GM23338 (cell line): ENCODE results near the gene TRPM1. TPM values are rescaled to one million over a fixed set of nuclear protein-coding genes. Genes with fewer than 3 reads are reported as not detected.

Experiments
- ATAC-seq: fragments of 200-7000 bp; cut with Tn5 transposase; 3 replicates; pipeline ENCODE4 v1.9.1; 2020
- DNase-seq: peaks from one replicate; pipeline ENCODE4 v3.0.0-alpha.2; 2015; ENCODE audit warnings: low spot score
- H2AFZ ChIP-seq: fragments of 200-600 bp; sonication (generic); 2 replicates; pipeline ENCODE4 v1.8.0; 2016; ENCODE audit warnings: antibody characterized with exemption, mild to moderate bottlenecking, moderate library complexity
- H3F3A ChIP-seq: fragments of 200-600 bp; sonication (generic); replicated peaks from 2 replicates; pipeline ENCODE4 v1.8.0; 2017; ENCODE audit warnings: antibody characterized with exemption, mixed run types, low read depth
- H3K27ac ChIP-seq: fragments of 200-600 bp; sonication (generic); 2 replicates; pipeline ENCODE4 v1.6.1; 2016; ENCODE audit warnings: low read depth
- H3K27me3 ChIP-seq: fragments of 200-600 bp; sonication (generic); 2 replicates; pipeline ENCODE4 v1.8.0; 2016; ENCODE audit warnings: mild to moderate bottlenecking, mixed run types, moderate library complexity; ENCODE audit not compliant: insufficient read depth
- H3K36me3 ChIP-seq: fragments of 200-600 bp; sonication (generic); 2 replicates; pipeline ENCODE4 v1.8.0; 2016; ENCODE audit warnings: mild to moderate bottlenecking; ENCODE audit not compliant: insufficient read depth
- H3K4me1 ChIP-seq: fragments of 200-600 bp; sonication (generic); 2 replicates; pipeline ENCODE4 v1.8.0; 2016; ENCODE audit warnings: mild to moderate bottlenecking, moderate library complexity; ENCODE audit not compliant: insufficient read depth
- H3K4me2 ChIP-seq: fragments of 200-600 bp; sonication (generic); 2 replicates; pipeline ENCODE4 v1.7.1; 2017; ENCODE audit warnings: mixed run types
- H3K4me3 ChIP-seq: fragments of 200-600 bp; sonication (generic); 2 replicates; pipeline ENCODE4 v1.6.1; 2016; ENCODE audit warnings: mixed run types
- H3K79me2 ChIP-seq: fragments of 200-600 bp; sonication (generic); replicated peaks from 2 replicates; pipeline ENCODE4 v1.8.0; 2017; ENCODE audit warnings: mild to moderate bottlenecking; ENCODE audit not compliant: insufficient read depth
- H3K9me2 ChIP-seq: fragments of 200-600 bp; sonication (generic); 2 replicates; pipeline ENCODE4 v1.8.0; 2017; ENCODE audit not compliant: insufficient read depth
- H4K20me1 ChIP-seq: fragments of 200-600 bp; sonication (generic); replicated peaks from 2 replicates; pipeline ENCODE4 v1.8.0; 2017; ENCODE audit warnings: mild to moderate bottlenecking; ENCODE audit not compliant: insufficient read depth
- H3K27ac Mint-ChIP-seq: 2 replicates; pipeline ENCODE4 v1.8.0; 2020; ENCODE audit warnings: inconsistent platforms, mild to moderate bottlenecking, moderate library complexity, mixed read lengths
- H3K27me3 Mint-ChIP-seq: 3 replicates; pipeline ENCODE4 v1.8.0; 2022; ENCODE audit warnings: low read depth, mild to moderate bottlenecking, moderate library complexity, mixed read lengths, inconsistent platforms; ENCODE audit not compliant: insufficient read depth, poor library complexity
- H3K36me3 Mint-ChIP-seq: 3 replicates; pipeline ENCODE4 v1.8.0; 2021; ENCODE audit warnings: low read depth, mild to moderate bottlenecking, inconsistent platforms, moderate library complexity, mixed read lengths
- H3K4me1 Mint-ChIP-seq: 3 replicates; pipeline ENCODE4 v1.8.0; 2020; ENCODE audit warnings: mild to moderate bottlenecking, inconsistent platforms, mixed read lengths
- H3K4me3 Mint-ChIP-seq: 3 replicates; pipeline ENCODE4 v1.8.0; 2021; ENCODE audit warnings: moderate library complexity, mild to moderate bottlenecking, inconsistent platforms, mixed read lengths
- H3K9me3 Mint-ChIP-seq: 3 replicates; pipeline ENCODE4 v1.8.0; 2020; ENCODE audit warnings: moderate library complexity, mild to moderate bottlenecking, inconsistent platforms, mixed read lengths
- EZH2 ChIP-seq: fragments of 200-600 bp; sonication (generic); IDR thresholded peaks from one replicate; pipeline ENCODE4 v1.8.0; 2017; ENCODE audit warnings: antibody characterized with exemption, mild to moderate bottlenecking, low read depth; ENCODE audit not compliant: unreplicated experiment
- NANOG ChIP-seq: IDR thresholded peaks from 2 replicates; pipeline ENCODE4 v1.6.1; 2016; ENCODE audit warnings: antibody characterized with exemption, borderline replicate concordance
- POLR2AphosphoS5 ChIP-seq: IDR thresholded peaks from 2 replicates; pipeline ENCODE4 v1.6.1; 2016; ENCODE audit warnings: antibody characterized with exemption, low read depth
- STAT1 ChIP-seq: IDR thresholded peaks from one replicate; pipeline ENCODE4 v1.6.1; 2016; ENCODE audit warnings: antibody characterized with exemption; ENCODE audit not compliant: unreplicated experiment
- ZNF462 ChIP-seq: fragments of 250-450 bp; sonication (Bioruptor Pico); IDR thresholded peaks from 2 replicates; pipeline ENCODE4 v1.5.0; 2020; ENCODE audit warnings: mild to moderate bottlenecking, moderate library complexity
- polyA plus RNA-seq: library from polyadenylated mRNA; unstranded; fragments of >200 nt; fragmentation: Nextera tagmentation; extraction: Ambion mirVana; gene quantifications from 2 replicates; pipeline ENCODE4 v1.2.1, GENCODE V29; 2016
- total RNA-seq: library from RNA; depleted of rRNA; stranded (reverse); fragments of >200 nt; shearing (Covaris generic); gene quantifications from 2 replicates; pipeline ENCODE4 v1.2.3, GENCODE V29; 2014

TRPM1 gene
- total and polyA plus RNA-seq, 2 experiments from 2014 or later, result 0.19 TPM; not detected in 1

DNA sequence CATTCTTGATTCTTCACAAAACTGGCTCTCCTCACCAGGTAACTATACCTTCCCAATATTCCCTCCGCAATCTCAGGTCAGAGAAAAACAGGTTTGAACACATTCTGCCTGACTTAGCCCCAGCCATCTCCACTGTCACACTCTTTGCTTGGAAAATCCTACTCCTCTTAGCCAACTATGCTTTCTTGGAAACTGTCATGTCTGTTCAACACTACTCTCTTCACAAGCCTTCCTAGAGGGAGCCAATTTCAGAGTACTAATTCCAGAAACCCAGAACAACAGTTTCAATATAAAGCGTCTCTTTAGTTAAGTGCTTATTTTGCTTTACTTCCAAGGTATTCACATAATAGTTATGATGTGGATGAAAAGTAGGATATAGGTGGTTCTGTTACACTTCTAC lies 131.8 kb downstream of the TRPM1 start (continued):
- TF ChIP-seq NANOG, result no peak
- no peak for TF ChIP-seq POLR2AphosphoS5

DNA sequence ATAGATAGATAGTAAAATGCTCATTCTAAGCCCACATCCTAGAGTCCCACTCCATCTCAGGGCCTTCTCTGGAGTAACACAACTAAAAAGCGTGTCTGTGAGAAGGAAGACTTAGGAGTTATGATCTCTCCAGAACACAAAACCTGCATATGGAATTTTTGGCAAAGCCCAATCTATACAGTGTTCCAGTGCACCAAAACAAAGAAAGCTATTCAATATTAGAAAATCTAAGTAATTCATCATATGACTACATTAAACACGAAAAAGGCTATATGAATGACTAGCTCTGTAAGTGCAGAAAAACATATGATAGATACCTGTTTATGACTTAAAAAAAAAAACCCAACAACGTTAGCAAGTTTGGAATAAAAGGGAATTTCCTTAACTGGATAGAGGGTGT lies 137.8 kb downstream of the TRPM1 start:
- Mint-ChIP-seq H3K27me3 (no peaks in the 10 kb centered on the region), H3K36me3 (peaks cover 3% of the 10 kb centered on the region; the same call in 1 of the 3 replicates), H3K4me3 (no peak overlapping the region), H3K27ac (no peak overlapping the region), H3K4me1 (peaks cover 9% of the 10 kb centered on the region; the same call in 2 of the 3 replicates), H3K9me3 (no peaks in the 10 kb centered on the region)
- DNase-seq (no peak), ATAC-seq (no peak)
- H3F3A ChIP-seq, result no peaks in the 10 kb centered on the region
- TF ChIP-seq EZH2, result no peak
- TF ChIP-seq ZNF462 (CRISPR knock-in tag), result no peak
- no peak overlapping the region for H2AFZ ChIP-seq
- no peaks in the 10 kb centered on the region for H3K4me1 ChIP-seq
- H3K4me2 ChIP-seq, result no peak overlapping the region
- no peak overlapping the region for H3K27ac ChIP-seq
- H3K4me3 ChIP-seq, result no peak overlapping the region
- no peaks in the 10 kb centered on the region for H4K20me1 ChIP-seq
- H3K9me2 ChIP-seq, result no peaks in the 10 kb centered on the region
- no peaks in the 10 kb centered on the region for H3K27me3 ChIP-seq
- H3K36me3 ChIP-seq, result no peaks in the 10 kb centered on the region
- H3K79me2 ChIP-seq, result no peaks in the 10 kb centered on the region

DNA sequence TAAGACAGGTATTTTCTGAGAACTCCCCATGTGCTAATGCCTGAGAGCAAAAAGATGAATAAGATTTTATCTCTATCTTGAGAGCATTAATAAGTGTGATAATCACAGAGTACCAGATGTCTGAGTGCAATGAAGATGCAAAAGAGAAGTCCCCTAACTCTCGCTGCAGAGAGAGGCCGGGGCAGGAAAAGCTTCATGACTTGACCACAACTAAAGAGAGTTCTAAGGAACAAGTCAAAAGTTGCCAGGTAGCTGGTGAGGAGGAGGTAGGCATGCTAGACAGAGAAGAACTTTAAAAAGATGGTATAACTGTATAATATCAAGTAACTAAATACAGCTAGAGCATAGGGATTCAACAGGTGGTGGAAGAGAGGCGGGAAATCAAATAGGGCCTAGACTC lies 138.9 kb downstream of the TRPM1 start:
- Histone ChIP-seq H4K20me1 (no peaks in the 10 kb centered on the region), H3K4me3 (no peak overlapping the region), H3K27ac (no peak overlapping the region), H3K36me3 (no peaks in the 10 kb centered on the region; the same call in 1 of the 2 replicates), H3K27me3 (no peaks in the 10 kb centered on the region), H3F3A (no peaks in the 10 kb centered on the region), H3K4me1 (no peaks in the 10 kb centered on the region), H2AFZ (no peak overlapping the region), H3K4me2 (no peak overlapping the region), H3K79me2 (no peaks in the 10 kb centered on the region), H3K9me2 (no peaks in the 10 kb centered on the region)
- Mint-ChIP-seq H3K27ac (no peak overlapping the region; the same call in 1 of the 2 replicates), H3K36me3 (peaks cover 9% of the 10 kb centered on the region), H3K27me3 (no peaks in the 10 kb centered on the region), H3K9me3 (no peaks in the 10 kb centered on the region), H3K4me1 (peaks cover 9% of the 10 kb centered on the region; the same call in 2 of the 3 replicates), H3K4me3 (no peak overlapping the region)
- ATAC-seq (no peak), DNase-seq (no peak)
- TF ChIP-seq STAT1 (no peak), ZNF462 (CRISPR knock-in tag) (no peak), NANOG (no peak)
